Kidney epithelial cell (primary cell): ENCODE data around the gene RCAN1. TPM values are rescaled to one million over a fixed set of nuclear protein-coding genes. Genes with fewer than 3 reads are reported as not detected.

Experiments used
- total RNA-seq: library from RNA; depleted of rRNA; stranded (reverse); fragments of >200 nt; gene quantifications from 2 replicates; pipeline ENCODE4 v1.2.3, GENCODE V29; 2015

RCAN1 gene
- total RNA-seq, 1 donor from 2014 or later: 82.4 TPM

Other genes with a start within 250 kb of the RCAN1 start
- 2.5 and 36.4 TPM in 2 replicates for gene SMIM11, start 239.6 kb downstream of the RCAN1 start, total RNA-seq
- gene SMIM34, start 191.2 kb downstream of the RCAN1 start, total RNA-seq: 0.14 TPM in 1 of 2 replicates, not detected in the other
- 0.07 TPM in 1 of 2 replicates, not detected in the other for gene KCNE1, start 102.9 kb downstream of the RCAN1 start, total RNA-seq
- gene CLIC6, start 53.9 kb upstream of the RCAN1 start, total RNA-seq: 6.3 and 8.0 TPM in 2 replicates